Karpas-422 (cell line): ENCODE data around the gene CRISPLD2. TPM values are rescaled to one million over a fixed set of nuclear protein-coding genes. Genes with fewer than 3 reads are reported as not detected.

ENCODE experiments used
- DNase-seq: peaks from one replicate; pipeline ENCODE4 v3.0.0-alpha.2; 2015
- H2AFZ ChIP-seq: fragments of 200-600 bp; sonication (generic); 2 replicates; pipeline ENCODE4 v1.6.1; 2014; ENCODE audit warnings: antibody characterized with exemption, low read length, mixed read lengths
- H3K27ac ChIP-seq: fragments of 200-600 bp; sonication (generic); 2 replicates; pipeline ENCODE4 v1.5.1; 2014; ENCODE audit warnings: mild to moderate bottlenecking, low read length, moderate library complexity
- H3K27me3 ChIP-seq: fragments of 200-600 bp; sonication (generic); 2 replicates; pipeline ENCODE4 v1.6.1; 2014; ENCODE audit warnings: low read length, mixed read lengths
- H3K36me3 ChIP-seq: fragments of 200-600 bp; sonication (generic); 2 replicates; pipeline ENCODE4 v1.6.1; 2014; ENCODE audit warnings: low read length, mixed read lengths; ENCODE audit not compliant: insufficient read depth
- H3K4me1 ChIP-seq: fragments of 200-600 bp; sonication (generic); 2 replicates; pipeline ENCODE4 v1.6.1; 2014; ENCODE audit warnings: mild to moderate bottlenecking, low read length, mixed read lengths
- H3K4me2 ChIP-seq: fragments of 200-600 bp; sonication (generic); 2 replicates; pipeline ENCODE4 v1.6.1; 2014; ENCODE audit warnings: low read length, low read depth, mild to moderate bottlenecking; ENCODE audit not compliant: poor library complexity, severe bottlenecking
- H3K4me3 ChIP-seq: fragments of 200-600 bp; sonication (generic); 2 replicates; pipeline ENCODE4 v1.5.1; 2014; ENCODE audit warnings: mild to moderate bottlenecking, antibody characterized with exemption, low read length, mixed read lengths
- H3K79me2 ChIP-seq: fragments of 200-600 bp; sonication (generic); 2 replicates; pipeline ENCODE4 v1.6.1; 2014; ENCODE audit warnings: mild to moderate bottlenecking, low read length, mixed read lengths
- H3K9ac ChIP-seq: fragments of 200-600 bp; sonication (generic); 2 replicates; pipeline ENCODE4 v1.6.0; 2014; ENCODE audit warnings: low read length
- H3K9me2 ChIP-seq: fragments of 200-600 bp; sonication (generic), shearing (Covaris generic); replicated peaks from 2 replicates; pipeline ENCODE4 v1.6.0; 2014; ENCODE audit warnings: mild to moderate bottlenecking, low read length, moderate library complexity; ENCODE audit not compliant: insufficient read depth
- H3K9me3 ChIP-seq: fragments of 300-700, 200-600 bp; sonication (generic); 2 replicates; pipeline ENCODE4 v1.6.1; 2014; ENCODE audit warnings: low read length, mixed read lengths
- H4K20me1 ChIP-seq: fragments of 200-600 bp; sonication (generic); 2 replicates; pipeline ENCODE4 v1.6.1; 2014; ENCODE audit warnings: mild to moderate bottlenecking, antibody characterized with exemption, low read length, low read depth; ENCODE audit not compliant: insufficient read depth
- total RNA-seq: library from RNA; depleted of rRNA; stranded (reverse); fragments of >200 nt; shearing (Covaris generic); gene quantifications from 2 replicates; pipeline ENCODE4 v1.2.3, GENCODE V29; 2014; ENCODE audit warnings: low replicate concordance; rRNA removed

Gene CRISPLD2
- total RNA-seq, 1 experiment from 2014 or later = not detected

GRCh38 chr16:84953190-84953746 is 133.5 kb downstream of the CRISPLD2 start:
- Histone ChIP-seq H3K9ac (no peak overlapping the region), H3K79me2 (no peaks in the 10 kb centered on the region), H3K9me2 (no peaks in the 10 kb centered on the region), H4K20me1 (peaks cover 3% of the 10 kb centered on the region; the same call in 1 of the 2 replicates), H3K4me1 (no peaks in the 10 kb centered on the region), H3K27ac (no peak overlapping the region), H3K36me3 (no peaks in the 10 kb centered on the region), H2AFZ (no peak overlapping the region), H3K9me3 (no peaks in the 10 kb centered on the region), H3K4me3 (no peak overlapping the region), H3K4me2 (no peak overlapping the region), H3K27me3 (no peaks in the 10 kb centered on the region)
- no peak for DNase-seq

GRCh38 chr16:84955427-84955826 is 135.6 kb downstream of the CRISPLD2 start:
- H3K27ac ChIP-seq = no peak overlapping the region
- no peaks in the 10 kb centered on the region for H3K9me3 ChIP-seq
- H3K4me3 ChIP-seq = no peak overlapping the region
- H4K20me1 ChIP-seq = peaks cover 3% of the 10 kb centered on the region; the same call in 1 of the 2 replicates
- H3K36me3 ChIP-seq = no peaks in the 10 kb centered on the region
- no peak overlapping the region for H3K4me2 ChIP-seq
- no peaks in the 10 kb centered on the region for H3K9me2 ChIP-seq
- no peak overlapping the region for H2AFZ ChIP-seq
- no peaks in the 10 kb centered on the region for H3K4me1 ChIP-seq
- H3K9ac ChIP-seq = no peak overlapping the region
- H3K79me2 ChIP-seq = no peaks in the 10 kb centered on the region
- no peak for DNase-seq
- H3K27me3 ChIP-seq = no peaks in the 10 kb centered on the region

GRCh38 chr16:84957192-84957591 is 137.4 kb downstream of the CRISPLD2 start:
- no peak overlapping the region for H3K4me2 ChIP-seq
- no peak for DNase-seq
- no peaks in the 10 kb centered on the region for H4K20me1 ChIP-seq
- H3K79me2 ChIP-seq = no peaks in the 10 kb centered on the region
- no peaks in the 10 kb centered on the region for H3K36me3 ChIP-seq
- H3K4me3 ChIP-seq = no peak overlapping the region
- no peak overlapping the region for H3K27ac ChIP-seq
- no peaks in the 10 kb centered on the region for H3K4me1 ChIP-seq
- no peaks in the 10 kb centered on the region for H3K9me3 ChIP-seq
- H2AFZ ChIP-seq = no peak overlapping the region
- H3K9ac ChIP-seq = no peak overlapping the region
- H3K27me3 ChIP-seq = no peaks in the 10 kb centered on the region
- H3K9me2 ChIP-seq = no peaks in the 10 kb centered on the region

GRCh38 chr16:84957792-84958191 is 138.0 kb downstream of the CRISPLD2 start:
- no peak overlapping the region for H3K9ac ChIP-seq

More at GRCh38 chr16:84957792-84958191, 138.0 kb downstream of the CRISPLD2 start:
- Histone ChIP-seq H2AFZ (no peak overlapping the region), H4K20me1 (no peaks in the 10 kb centered on the region), H3K27me3 (no peaks in the 10 kb centered on the region), H3K79me2 (no peaks in the 10 kb centered on the region), H3K9me3 (no peaks in the 10 kb centered on the region), H3K4me1 (no peaks in the 10 kb centered on the region), H3K36me3 (no peaks in the 10 kb centered on the region), H3K4me3 (no peak overlapping the region), H3K27ac (no peak overlapping the region), H3K4me2 (no peak overlapping the region), H3K9me2 (no peaks in the 10 kb centered on the region)
- no peak for DNase-seq

Other genes starting within 250 kb of the CRISPLD2 start
- gene COTL1, start 201.9 kb upstream of the CRISPLD2 start, total RNA-seq = 162 and 215 TPM in 2 replicates
- 25.6 and 35.4 TPM in 2 replicates for gene KLHL36, start 171.5 kb upstream of the CRISPLD2 start, total RNA-seq
- gene USP10, start 120.0 kb upstream of the CRISPLD2 start, total RNA-seq = 56.0 and 79.9 TPM in 2 replicates
- gene ZDHHC7, start 191.6 kb downstream of the CRISPLD2 start, total RNA-seq = 22.5 and 27.8 TPM in 2 replicates
- 0.97 and 1.6 TPM in 2 replicates for gene KIAA0513, start 207.8 kb downstream of the CRISPLD2 start, total RNA-seq